ENCODE data around the gene SNRNP200.

Gene SNRNP200

GRCh38 chr2:96305091-96305978 lies at the start of gene SNRNP200:
SNRNP200 (minus strand) TSS chr2:96305546; CDS start chr2:96305437, 109 bp downstream.
- peak; percentile 89 for DNase-seq (ENCODE audit: low spot score)

GRCh38 chr2:96354492-96354891 lies 49.1 kb upstream of the SNRNP200 start:
- DNase-seq (ENCODE audit: low spot score), result no peak

GRCh38 chr2:96353606-96354101 lies 48.3 kb upstream of the SNRNP200 start:
- DNase-seq (ENCODE audit: low spot score), result no peak

GRCh38 chr2:96353032-96353561 lies 47.8 kb upstream of the SNRNP200 start:
- no peak for DNase-seq (ENCODE audit: low spot score)

DNA sequence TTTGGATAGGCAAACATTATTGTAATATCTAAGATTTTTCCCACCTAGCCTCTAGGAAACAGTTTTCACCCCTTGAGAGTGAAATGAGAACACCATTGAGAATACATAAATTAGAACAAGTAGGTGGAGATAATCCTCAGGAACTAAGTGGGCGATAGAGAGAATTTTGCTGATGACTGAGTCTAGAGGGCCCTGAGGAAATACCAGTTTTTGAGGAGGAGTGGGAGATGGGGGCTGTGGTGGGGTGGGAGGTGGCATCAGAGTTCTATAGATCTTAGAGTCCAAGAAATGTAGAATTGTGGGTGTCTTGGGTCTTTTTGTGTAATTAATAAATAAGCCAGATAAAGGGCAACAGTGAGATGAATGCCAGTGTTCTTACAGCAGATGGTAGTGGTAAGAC lies 42.0 kb upstream of the SNRNP200 start:
- DNase-seq (ENCODE audit: low spot score), result no peak

GRCh38 chr2:96345868-96346462 lies 40.6 kb upstream of the SNRNP200 start:
- no peak for DNase-seq (ENCODE audit: low spot score)

GRCh38 chr2:96345438-96345837 lies 40.1 kb upstream of the SNRNP200 start:
- no peak for DNase-seq (ENCODE audit: low spot score)

- DNase-seq (ENCODE audit: low spot score), result no peak
These were observed 38.7 kb upstream of the SNRNP200 start for GRCh38 chr2:96344011-96344410.

- no peak for DNase-seq (ENCODE audit: low spot score)
These were observed 36.7 kb upstream of the SNRNP200 start for GRCh38 chr2:96342085-96342484.

DNA sequence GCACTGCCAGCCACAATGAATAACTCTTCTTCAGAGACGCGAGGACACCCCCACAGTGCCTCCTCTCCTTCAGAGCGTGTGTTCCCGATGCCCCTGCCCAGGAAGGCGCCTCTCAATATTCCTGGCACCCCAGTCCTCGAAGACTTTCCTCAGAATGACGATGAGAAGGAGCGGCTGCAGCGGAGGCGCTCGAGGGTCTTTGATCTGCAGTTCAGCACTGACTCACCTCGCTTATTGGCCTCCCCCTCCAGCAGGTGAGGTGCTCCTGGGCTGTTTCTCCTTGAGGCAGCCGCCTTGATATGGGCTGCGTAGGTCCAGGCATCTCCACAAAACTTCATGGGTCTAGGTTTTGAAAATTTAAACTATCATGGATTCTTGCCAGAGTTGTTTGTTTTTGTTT lies 36.3 kb upstream of the SNRNP200 start:
- DNase-seq (ENCODE audit: low spot score), result no peak

GRCh38 chr2:96340493-96341414 lies 35.4 kb upstream of the SNRNP200 start:
- no peak for DNase-seq (ENCODE audit: low spot score)

DNA sequence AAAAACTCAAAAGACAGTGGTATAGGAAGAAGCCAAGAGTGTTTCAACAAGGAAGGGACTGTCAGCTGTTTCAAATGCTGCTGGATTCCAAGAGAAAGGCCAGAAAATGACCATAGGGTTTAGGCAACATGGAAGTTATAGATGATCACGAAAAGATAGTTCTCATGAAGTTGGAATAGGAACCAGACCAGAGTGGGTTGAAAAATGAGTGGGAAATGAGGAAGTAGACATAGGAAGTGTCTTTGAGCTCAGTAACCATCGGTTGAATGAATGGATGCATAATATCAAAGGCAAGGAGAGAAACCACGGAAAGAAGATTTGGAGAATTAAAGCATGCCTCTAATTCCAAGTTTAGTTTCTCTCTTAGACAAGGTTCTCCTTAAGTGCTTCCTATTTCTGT lies 31.5 kb upstream of the SNRNP200 start:
- DNase-seq (ENCODE audit: low spot score), result no peak

DNA sequence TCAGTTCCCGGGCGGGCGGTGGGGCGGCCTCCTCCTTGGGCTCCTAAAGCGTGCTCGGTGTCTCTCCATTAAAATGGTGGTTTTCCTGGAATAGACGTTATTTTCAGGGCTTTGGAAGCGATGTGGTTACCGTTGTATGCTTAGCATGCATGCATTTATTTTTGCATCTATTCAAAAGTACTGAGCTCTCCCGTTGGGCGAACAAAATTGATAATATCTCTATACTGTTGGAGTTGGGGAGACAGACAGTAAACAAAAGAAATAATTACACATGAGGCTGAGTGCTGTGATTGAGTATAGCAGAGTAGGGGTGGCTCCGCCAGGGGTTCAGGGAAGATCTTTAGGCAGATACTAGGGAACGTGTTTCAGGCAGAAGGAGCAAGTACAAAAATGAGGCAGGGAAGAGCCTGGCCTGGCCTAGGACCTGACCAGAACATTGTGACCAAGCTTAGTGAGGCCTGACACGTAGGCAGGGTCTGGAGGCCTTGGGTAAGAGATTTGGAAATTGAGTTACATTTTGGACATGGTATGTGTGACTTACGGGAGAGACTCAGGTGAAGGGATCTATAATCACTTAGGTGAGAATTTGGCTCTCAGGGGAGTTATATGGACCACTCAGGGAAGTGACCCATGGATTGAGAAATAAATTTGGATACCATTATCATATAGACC lies 30.9 kb upstream of the SNRNP200 start:
- no peak for DNase-seq (ENCODE audit: low spot score)

DNA sequence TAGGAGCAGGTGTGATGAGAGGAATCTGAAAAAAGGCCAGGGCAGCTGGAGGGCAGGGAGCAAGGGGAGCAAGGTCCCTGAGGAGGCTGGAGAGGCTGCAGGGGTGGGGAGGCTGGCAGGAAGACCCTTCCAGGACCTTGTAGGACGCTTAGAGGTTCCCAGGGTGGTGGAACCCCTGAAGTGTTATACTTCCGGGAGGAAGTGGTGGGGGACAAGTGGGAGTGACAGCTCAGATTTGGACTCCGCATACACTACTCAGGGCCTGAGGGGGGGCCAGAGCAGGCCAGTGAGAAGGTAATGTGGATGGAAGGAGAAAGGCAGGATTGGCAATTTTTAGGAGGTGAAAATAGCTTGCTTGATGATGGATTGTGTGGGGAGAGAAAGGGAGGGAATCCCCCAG lies 28.4 kb upstream of the SNRNP200 start:
- DNase-seq (ENCODE audit: low spot score), result no peak

GRCh38 chr2:96330407-96330806 lies 25.1 kb upstream of the SNRNP200 start:
- no peak for DNase-seq (ENCODE audit: low spot score)

DNA sequence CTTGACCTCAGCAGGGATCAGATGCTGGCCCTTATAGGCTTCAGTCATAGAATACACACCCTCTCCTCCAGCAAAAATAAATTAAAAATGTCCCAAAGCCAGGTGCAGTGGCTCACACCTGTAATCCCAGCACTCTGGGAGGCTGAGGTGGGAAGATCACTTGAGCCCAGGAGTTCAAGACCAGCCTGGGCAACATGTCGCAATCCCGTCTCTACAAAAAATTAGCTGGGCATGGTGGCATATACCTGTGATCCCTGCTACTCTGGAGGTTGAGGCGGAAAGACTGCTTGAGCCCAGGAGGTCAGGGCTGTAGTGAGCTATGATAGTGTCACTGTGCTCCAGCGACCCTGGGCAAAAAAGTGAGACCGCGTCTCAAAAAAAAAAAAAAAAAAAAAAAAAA lies 24.5 kb upstream of the SNRNP200 start:
- no peak for DNase-seq (ENCODE audit: low spot score)

DNA sequence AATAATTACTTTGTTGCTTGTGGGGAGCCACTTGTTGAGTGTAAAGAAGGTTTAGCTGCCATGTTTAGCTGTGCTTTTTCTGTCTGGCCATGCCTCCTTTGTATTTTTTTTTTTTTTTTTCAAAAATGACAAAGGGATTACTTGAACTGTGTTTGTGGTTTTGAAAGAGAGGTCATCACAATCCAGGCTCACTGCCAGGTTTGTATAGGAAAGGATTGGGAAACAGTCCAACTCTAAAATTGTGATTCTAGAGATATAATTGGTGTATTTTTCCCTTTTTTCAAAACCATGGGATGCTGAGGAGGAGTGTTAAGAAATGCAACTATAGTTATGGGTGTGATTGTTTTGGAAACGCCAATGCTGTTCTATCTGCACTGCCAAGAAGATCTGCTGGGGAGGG lies 24.1 kb upstream of the SNRNP200 start:
- DNase-seq (ENCODE audit: low spot score), result no peak

GRCh38 chr2:96326990-96327820 lies 21.9 kb upstream of the SNRNP200 start:
- no peak for DNase-seq (ENCODE audit: low spot score)

GRCh38 chr2:96326564-96326963 lies 21.2 kb upstream of the SNRNP200 start:
- DNase-seq (ENCODE audit: low spot score), result no peak

- DNase-seq (ENCODE audit: low spot score), result no peak
These were observed 20.5 kb upstream of the SNRNP200 start for GRCh38 chr2:96325884-96326255.

Measured in ecto neural progenitor cell (in vitro differentiated cells).